ENCODE measurements around the gene HHAT.

HHAT gene

DNA sequence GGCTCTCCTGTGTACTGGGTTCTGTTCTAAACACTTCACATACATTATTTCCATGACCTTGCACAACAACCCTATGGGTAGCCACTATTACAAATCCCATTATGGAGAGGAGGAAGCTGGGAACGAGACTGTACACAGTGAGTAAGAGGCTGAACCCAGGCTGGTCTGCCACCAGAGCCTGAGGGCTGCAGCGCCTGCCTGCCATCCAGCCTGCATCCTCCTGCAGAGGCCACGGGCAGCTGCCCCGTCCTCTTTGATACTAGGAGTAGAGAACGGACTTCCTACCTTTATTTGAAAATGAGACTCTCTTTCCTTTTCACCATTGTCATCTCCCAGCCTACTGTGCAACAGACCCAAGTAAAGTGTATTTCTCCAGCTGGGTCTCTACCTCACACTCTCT is 370.0 kb downstream of the HHAT start:
- no peak for DNase-seq (ENCODE audit: low read depth, low spot score)
- no peak overlapping the region for H3K4me3 ChIP-seq (ENCODE audit: insufficient read length, low read depth)
- H3K36me3 ChIP-seq (ENCODE audit: insufficient read depth, insufficient read length, low read length), result no peaks in the 10 kb centered on the region
- H3K4me1 ChIP-seq (ENCODE audit: insufficient read depth, insufficient read length), result peaks cover 2% of the 10 kb centered on the region
- no peaks in the 10 kb centered on the region for H3K9me3 ChIP-seq (ENCODE audit: insufficient read depth, low read length)
- no peak overlapping the region for H3K9ac ChIP-seq (ENCODE audit: insufficient read length, low read depth)
- TF ChIP-seq ZNF274 (IDR thresholded peaks at IDR 0.05; ENCODE audit: low read depth, low read length), result no peak
- TF ChIP-seq YY1 (IDR thresholded peaks at IDR 0.05; ENCODE audit: insufficient read depth, insufficient read length), result no peak
- no peak for TF ChIP-seq SUZ12 (IDR thresholded peaks at IDR 0.05; ENCODE audit: extremely low read depth, insufficient read depth, insufficient read length)
- H3K27me3 ChIP-seq (ENCODE audit: insufficient read depth, insufficient read length), result no peaks in the 10 kb centered on the region

DNA sequence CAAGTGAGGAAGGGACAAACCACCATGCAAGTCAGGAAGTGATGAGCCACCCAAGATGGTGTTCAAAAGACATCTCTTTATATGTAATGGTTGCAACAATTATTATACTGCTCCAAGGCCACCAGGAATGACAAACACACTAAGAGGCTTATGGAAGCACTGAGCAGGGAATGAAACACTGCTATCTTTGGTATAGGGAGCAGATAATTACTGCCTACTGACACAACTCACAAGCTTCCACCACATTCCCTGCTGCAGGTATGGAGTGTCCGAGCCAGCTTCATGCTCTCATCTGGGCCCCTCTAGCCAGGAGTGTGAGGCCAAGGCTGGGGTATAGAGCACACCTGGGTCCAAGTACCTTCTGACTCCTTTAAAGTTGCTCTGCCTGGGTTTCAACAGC is 371.4 kb downstream of the HHAT start:
- Histone ChIP-seq H3K27me3 (ENCODE audit: insufficient read depth, insufficient read length) (no peaks in the 10 kb centered on the region), H3K9me3 (ENCODE audit: insufficient read depth, low read length) (no peaks in the 10 kb centered on the region), H3K9ac (ENCODE audit: insufficient read length, low read depth) (no peak overlapping the region), H3K36me3 (ENCODE audit: insufficient read depth, insufficient read length, low read length) (no peaks in the 10 kb centered on the region), H3K4me3 (ENCODE audit: insufficient read length, low read depth) (no peak overlapping the region), H3K4me1 (ENCODE audit: insufficient read depth, insufficient read length) (peaks cover 2% of the 10 kb centered on the region)
- TF ChIP-seq YY1 (IDR thresholded peaks at IDR 0.05; ENCODE audit: insufficient read depth, insufficient read length) (no peak), ZNF274 (IDR thresholded peaks at IDR 0.05; ENCODE audit: low read depth, low read length) (no peak), SUZ12 (IDR thresholded peaks at IDR 0.05; ENCODE audit: extremely low read depth, insufficient read depth, insufficient read length) (no peak)
- no peak for DNase-seq (ENCODE audit: low read depth, low spot score)

- no peaks in the 10 kb centered on the region for H3K9me3 ChIP-seq (ENCODE audit: insufficient read depth, low read length)
- no peak overlapping the region for H3K4me3 ChIP-seq (ENCODE audit: insufficient read length, low read depth)
- H3K4me1 ChIP-seq (ENCODE audit: insufficient read depth, insufficient read length), result peaks cover 2% of the 10 kb centered on the region
- TF ChIP-seq SUZ12 (IDR thresholded peaks at IDR 0.05; ENCODE audit: extremely low read depth, insufficient read depth, insufficient read length) (no peak), YY1 (IDR thresholded peaks at IDR 0.05; ENCODE audit: insufficient read depth, insufficient read length) (no peak), ZNF274 (IDR thresholded peaks at IDR 0.05; ENCODE audit: low read depth, low read length) (no peak)
- no peaks in the 10 kb centered on the region for H3K36me3 ChIP-seq (ENCODE audit: insufficient read depth, insufficient read length, low read length)
- DNase-seq (ENCODE audit: low read depth, low spot score), result no peak
- no peaks in the 10 kb centered on the region for H3K27me3 ChIP-seq (ENCODE audit: insufficient read depth, insufficient read length)
- H3K9ac ChIP-seq (ENCODE audit: insufficient read length, low read depth), result no peak overlapping the region
These were observed 371.8 kb downstream of the HHAT start for GRCh38 chr1:210700511-210700910.

GRCh38 chr1:210702506-210702905 is 373.8 kb downstream of the HHAT start:
- H3K9me3 ChIP-seq (ENCODE audit: insufficient read depth, low read length), result no peaks in the 10 kb centered on the region
- no peak for TF ChIP-seq YY1 (IDR thresholded peaks at IDR 0.05; ENCODE audit: insufficient read depth, insufficient read length)
- no peak for TF ChIP-seq SUZ12 (IDR thresholded peaks at IDR 0.05; ENCODE audit: extremely low read depth, insufficient read depth, insufficient read length)
- TF ChIP-seq ZNF274 (IDR thresholded peaks at IDR 0.05; ENCODE audit: low read depth, low read length), result no peak

DNA sequence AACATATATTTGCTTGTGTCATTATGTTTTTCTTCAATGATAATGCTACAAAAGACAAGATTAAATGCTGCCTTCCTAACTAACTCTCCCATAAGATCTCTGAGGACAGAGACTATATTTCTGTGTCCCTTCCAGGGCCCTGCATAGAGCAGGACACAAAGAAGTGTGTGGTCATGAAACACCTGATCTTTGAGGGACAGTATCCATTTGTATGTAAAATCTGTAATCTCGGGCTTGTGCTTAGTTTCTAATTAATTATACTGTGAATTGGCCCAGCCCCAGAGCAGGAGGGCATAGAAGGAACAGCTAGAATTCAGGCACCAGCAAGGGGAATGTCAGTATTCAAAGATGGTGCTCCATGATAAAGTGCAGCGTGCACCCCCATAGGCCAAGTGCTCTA is 374.9 kb downstream of the HHAT start:
- H3K4me3 ChIP-seq (ENCODE audit: insufficient read length, low read depth), result no peak overlapping the region
- DNase-seq (ENCODE audit: low read depth, low spot score), result no peak

More at GRCh38 chr1:210702506-210702905, 373.8 kb downstream of the HHAT start:
- Histone ChIP-seq H3K4me1 (ENCODE audit: insufficient read depth, insufficient read length) (no peaks in the 10 kb centered on the region), H3K27me3 (ENCODE audit: insufficient read depth, insufficient read length) (no peaks in the 10 kb centered on the region), H3K36me3 (ENCODE audit: insufficient read depth, insufficient read length, low read length) (no peaks in the 10 kb centered on the region), H3K4me3 (ENCODE audit: insufficient read length, low read depth) (no peak overlapping the region), H3K9ac (ENCODE audit: insufficient read length, low read depth) (no peak overlapping the region)
- DNase-seq (ENCODE audit: low read depth, low spot score), result peak; percentile 36

DNA sequence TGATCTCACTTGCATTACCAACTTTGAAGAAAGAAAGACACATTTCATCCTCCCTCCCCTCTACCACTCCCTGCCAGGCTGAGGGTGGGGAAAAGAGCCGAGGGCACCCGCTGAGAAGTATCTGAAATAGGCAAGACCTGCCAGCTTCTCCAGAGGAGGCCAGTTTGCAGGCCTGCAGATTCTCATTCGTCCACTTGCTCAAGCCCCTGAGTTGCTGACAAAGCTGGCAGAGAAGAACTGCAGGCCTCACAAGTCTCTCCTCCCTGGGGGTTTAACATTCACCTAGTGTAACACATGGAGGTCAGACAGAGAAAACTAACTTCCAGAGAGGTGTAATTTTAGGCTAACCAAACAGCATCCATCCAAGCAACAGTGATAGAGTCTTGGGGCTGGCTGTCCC is 376.4 kb downstream of the HHAT start:
- no peaks in the 10 kb centered on the region for H3K9me3 ChIP-seq (ENCODE audit: insufficient read depth, low read length)
- no peak for DNase-seq (ENCODE audit: low read depth, low spot score)

More for the DNA sequence above, 374.9 kb downstream of the HHAT start:
- Histone ChIP-seq H3K36me3 (ENCODE audit: insufficient read depth, insufficient read length, low read length) (no peaks in the 10 kb centered on the region), H3K9me3 (ENCODE audit: insufficient read depth, low read length) (no peaks in the 10 kb centered on the region), H3K9ac (ENCODE audit: insufficient read length, low read depth) (no peak overlapping the region), H3K27me3 (ENCODE audit: insufficient read depth, insufficient read length) (no peaks in the 10 kb centered on the region), H3K4me1 (ENCODE audit: insufficient read depth, insufficient read length) (no peaks in the 10 kb centered on the region)
- no peak for TF ChIP-seq YY1 (IDR thresholded peaks at IDR 0.05; ENCODE audit: insufficient read depth, insufficient read length)
- no peak for TF ChIP-seq SUZ12 (IDR thresholded peaks at IDR 0.05; ENCODE audit: extremely low read depth, insufficient read depth, insufficient read length)
- TF ChIP-seq ZNF274 (IDR thresholded peaks at IDR 0.05; ENCODE audit: low read depth, low read length), result no peak

DNA sequence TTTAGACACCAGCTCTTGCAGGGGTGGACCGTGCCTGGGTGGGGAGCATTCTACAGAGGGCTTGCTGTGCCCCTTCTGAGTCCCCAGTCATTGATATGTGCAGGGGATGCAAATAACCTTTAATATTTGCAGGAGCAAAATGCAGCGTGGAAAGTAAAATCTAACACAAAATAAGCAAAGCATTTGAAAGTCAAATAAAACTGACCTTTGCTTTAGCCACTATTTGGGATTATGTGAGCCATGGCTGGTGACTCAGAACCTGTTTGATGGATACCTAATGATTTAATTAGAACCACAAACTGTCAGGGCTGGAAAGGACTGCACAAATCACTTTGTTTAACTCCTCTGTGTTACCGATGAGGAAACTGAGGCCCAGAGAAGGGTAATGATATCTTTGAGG is 377.5 kb downstream of the HHAT start:
- no peak for DNase-seq (ENCODE audit: low read depth, low spot score)
- H3K27me3 ChIP-seq (ENCODE audit: insufficient read depth, insufficient read length), result no peaks in the 10 kb centered on the region
- TF ChIP-seq ZNF274 (IDR thresholded peaks at IDR 0.05; ENCODE audit: low read depth, low read length) (no peak), SUZ12 (IDR thresholded peaks at IDR 0.05; ENCODE audit: extremely low read depth, insufficient read depth, insufficient read length) (no peak), YY1 (IDR thresholded peaks at IDR 0.05; ENCODE audit: insufficient read depth, insufficient read length) (no peak)
- no peaks in the 10 kb centered on the region for H3K9me3 ChIP-seq (ENCODE audit: insufficient read depth, low read length)
- H3K4me1 ChIP-seq (ENCODE audit: insufficient read depth, insufficient read length), result no peaks in the 10 kb centered on the region
- H3K4me3 ChIP-seq (ENCODE audit: insufficient read length, low read depth), result no peak overlapping the region
- H3K9ac ChIP-seq (ENCODE audit: insufficient read length, low read depth), result no peak overlapping the region
- H3K36me3 ChIP-seq (ENCODE audit: insufficient read depth, insufficient read length, low read length), result no peaks in the 10 kb centered on the region

More for the DNA sequence above, 376.4 kb downstream of the HHAT start:
- Histone ChIP-seq H3K36me3 (ENCODE audit: insufficient read depth, insufficient read length, low read length) (no peaks in the 10 kb centered on the region), H3K4me1 (ENCODE audit: insufficient read depth, insufficient read length) (no peaks in the 10 kb centered on the region), H3K4me3 (ENCODE audit: insufficient read length, low read depth) (no peak overlapping the region), H3K27me3 (ENCODE audit: insufficient read depth, insufficient read length) (no peaks in the 10 kb centered on the region), H3K9ac (ENCODE audit: insufficient read length, low read depth) (no peak overlapping the region)
- no peak for TF ChIP-seq ZNF274 (IDR thresholded peaks at IDR 0.05; ENCODE audit: low read depth, low read length)
- no peak for TF ChIP-seq SUZ12 (IDR thresholded peaks at IDR 0.05; ENCODE audit: extremely low read depth, insufficient read depth, insufficient read length)
- TF ChIP-seq YY1 (IDR thresholded peaks at IDR 0.05; ENCODE audit: insufficient read depth, insufficient read length), result no peak
